WTC11 (cell line): Measurements from ENCODE around the gene UCHL3. TPM values are rescaled to one million over a fixed set of nuclear protein-coding genes. Genes with fewer than 3 reads are reported as not detected.

Experiments used
- AFF4 ChIP-seq: sonication (generic); formaldehyde crosslinking; IDR thresholded peaks from 2 replicates; pipeline ENCODE4 v1.8.1; 2023; ENCODE audit warnings: mild to moderate bottlenecking, missing genetic modification reagents, borderline replicate concordance
- ARID4B ChIP-seq: sonication (generic); formaldehyde crosslinking; IDR thresholded peaks from 2 replicates; pipeline ENCODE4 v1.8.0; 2023; ENCODE audit warnings: missing genetic modification reagents, mild to moderate bottlenecking, borderline replicate concordance
- CREB1 ChIP-seq: sonication (generic); formaldehyde crosslinking; IDR thresholded peaks from 2 replicates; pipeline ENCODE4 v1.8.0; 2023; ENCODE audit warnings: mild to moderate bottlenecking, missing genetic modification reagents
- E2F4 ChIP-seq: sonication (generic); formaldehyde crosslinking; IDR thresholded peaks from 2 replicates; pipeline ENCODE4 v1.8.1; 2022; ENCODE audit warnings: low read depth, mild to moderate bottlenecking, moderate library complexity, missing genetic modification reagents, borderline replicate concordance
- ELF4 ChIP-seq: sonication (generic); formaldehyde crosslinking; IDR thresholded peaks from 2 replicates; pipeline ENCODE4 v1.8.1; 2022; ENCODE audit warnings: low read depth, mild to moderate bottlenecking, moderate library complexity, missing genetic modification reagents
- FOXP1 ChIP-seq: sonication (generic); formaldehyde crosslinking; IDR thresholded peaks from 2 replicates; pipeline ENCODE4 v1.8.0; 2022; ENCODE audit warnings: missing genetic modification reagents, mild to moderate bottlenecking, moderate library complexity, borderline replicate concordance
- GTF2I ChIP-seq: fragments of 250-450 bp; sonication (Bioruptor Pico); conservative IDR thresholded peaks from 2 replicates; pipeline ENCODE4 v1.4.0; 2021; ENCODE audit warnings: mild to moderate bottlenecking
- IRF1 ChIP-seq: sonication (generic); formaldehyde crosslinking; IDR thresholded peaks from 2 replicates; pipeline ENCODE4 v1.8.0; 2023; ENCODE audit warnings: missing genetic modification reagents
- JAZF1 ChIP-seq: fragments of 250-450 bp; sonication (Bioruptor Pico); IDR thresholded peaks from 2 replicates; pipeline ENCODE4 v1.9.0; 2021; ENCODE audit warnings: moderate library complexity, mild to moderate bottlenecking, inconsistent platforms
- MAX ChIP-seq: sonication (generic); formaldehyde crosslinking; IDR thresholded peaks from 2 replicates; pipeline ENCODE4 v1.8.0; 2022; ENCODE audit warnings: mild to moderate bottlenecking, missing genetic modification reagents
- NFE2L1 ChIP-seq: sonication (generic); formaldehyde crosslinking; IDR thresholded peaks from 2 replicates; pipeline ENCODE4 v1.8.1; 2023; ENCODE audit warnings: missing genetic modification reagents
- NR2C2 ChIP-seq: sonication (generic); formaldehyde crosslinking; IDR thresholded peaks from 2 replicates; pipeline ENCODE4 v1.8.0; 2022; ENCODE audit warnings: mild to moderate bottlenecking, missing genetic modification reagents
- SMAD3 ChIP-seq: sonication (generic); formaldehyde crosslinking; IDR thresholded peaks from 2 replicates; pipeline ENCODE4 v1.8.0; 2022; ENCODE audit warnings: missing genetic modification reagents, mild to moderate bottlenecking, borderline replicate concordance
- SP1 ChIP-seq: sonication (generic); formaldehyde crosslinking; conservative IDR thresholded peaks from 2 replicates; pipeline ENCODE4 v1.8.1; 2022; ENCODE audit warnings: missing genetic modification reagents
- USF2 ChIP-seq: sonication (generic); formaldehyde crosslinking; IDR thresholded peaks from 2 replicates; pipeline ENCODE4 v1.8.1; 2023; ENCODE audit warnings: mild to moderate bottlenecking, missing genetic modification reagents, moderate library complexity
- ZNF512 ChIP-seq: sonication (generic); formaldehyde crosslinking; IDR thresholded peaks from 2 replicates; pipeline ENCODE4 v1.8.1; 2022; ENCODE audit warnings: missing genetic modification reagents, borderline replicate concordance
- ZNF532 ChIP-seq: fragments of 250-450 bp; sonication (Bioruptor Pico); IDR thresholded peaks from 2 replicates; pipeline ENCODE4 v1.9.0; 2021; ENCODE audit warnings: mild to moderate bottlenecking, borderline replicate concordance
- ZNF671 ChIP-seq: fragments of 250-450 bp; sonication (Bioruptor Pico); IDR thresholded peaks from 2 replicates; pipeline ENCODE4 v1.8.0; 2021; ENCODE audit warnings: mild to moderate bottlenecking
- total RNA-seq: library from RNA; stranded (reverse); gene quantifications from 3 replicates; pipeline ENCODE4 v1.2.3, GENCODE V29; 2021

Gene UCHL3
- total RNA-seq, 1 experiment from 2014 or later = 46.9 TPM

- TF ChIP-seq ZNF532 (CRISPR knock-in tag) (no peak), NR2C2 (CRISPR knock-in tag) (no peak), E2F4 (CRISPR knock-in tag) (no peak), NFE2L1 (CRISPR knock-in tag) (0 out of 2 replicates have a peak, but pooled peaks have one; percentile 8), IRF1 (no peak), MAX (CRISPR knock-in tag) (peak; percentile 98), USF2 (CRISPR knock-in tag) (peak; percentile 74), AFF4 (CRISPR knock-in tag) (no peak), ARID4B (peak; percentile 73; the same call in 1 of the 2 replicates), ELF4 (CRISPR knock-in tag) (no peak), JAZF1 (CRISPR knock-in tag) (no peak), CREB1 (CRISPR knock-in tag) (no peak), SP1 (0 out of 2 replicates have a peak, but pooled peaks have one; percentile 17), SMAD3 (CRISPR knock-in tag) (peak; percentile 33; the same call in 1 of the 2 replicates), ZNF671 (CRISPR knock-in tag) (no peak), FOXP1 (CRISPR knock-in tag) (peak; percentile 50; the same call in 1 of the 2 replicates), GTF2I (CRISPR knock-in tag) (no peak), ZNF512 (no peak)
These were observed at the start of gene UCHL3 (continued) for GRCh38 chr13:75549262-75550158.
